ENCODE results near the gene BATF3. TPM values are rescaled to one million over a fixed set of nuclear protein-coding genes. Genes with fewer than 3 reads are reported as not detected.
"Not testable (repeated sequence)": the region's sequence is repeated elsewhere in the genome, so short reads cannot be mapped to it uniquely, and the experiment has no call there.

Gene BATF3
- total RNA-seq, 1 experiment from 2014 or later, result 3.1 TPM

- no peak for DNase-seq (ENCODE audit: low read depth)
Observed at GRCh38 chr1:212664409-212665199, 35.0 kb downstream of the BATF3 start.

- not testable (repeated sequence) for DNase-seq (ENCODE audit: low read depth)
Observed at GRCh38 chr1:212658250-212658649, 41.4 kb downstream of the BATF3 start.

- DNase-seq (ENCODE audit: low read depth), result no peak
Observed at GRCh38 chr1:212656730-212657129, 42.9 kb downstream of the BATF3 start.

- peak; percentile 82 for DNase-seq (ENCODE audit: low read depth)
Observed at GRCh38 chr1:212655668-212656440, 43.8 kb downstream of the BATF3 start.

GRCh38 chr1:212652609-212653008 is 47.0 kb downstream of the BATF3 start:
- no peak for DNase-seq (ENCODE audit: low read depth)

GRCh38 chr1:212651977-212652376 is 47.7 kb downstream of the BATF3 start:
- DNase-seq (ENCODE audit: low read depth), result no peak

- DNase-seq (ENCODE audit: low read depth), result no peak
Observed at GRCh38 chr1:212651521-212651920, 48.1 kb downstream of the BATF3 start.

GRCh38 chr1:212650228-212650627 is 49.4 kb downstream of the BATF3 start:
- no peak for DNase-seq (ENCODE audit: low read depth)

GRCh38 chr1:212649020-212649419 is 50.6 kb downstream of the BATF3 start:
- DNase-seq (ENCODE audit: low read depth), result no peak

GRCh38 chr1:212648431-212648830 is 51.2 kb downstream of the BATF3 start:
- no peak for DNase-seq (ENCODE audit: low read depth)

GRCh38 chr1:212647004-212647403 is 52.6 kb downstream of the BATF3 start:
- DNase-seq (ENCODE audit: low read depth), result no peak

GRCh38 chr1:212646588-212646987 is 53.1 kb downstream of the BATF3 start:
- DNase-seq (ENCODE audit: low read depth), result no peak

GRCh38 chr1:212645546-212646543 is 53.8 kb downstream of the BATF3 start:
- no peak for DNase-seq (ENCODE audit: low read depth)

- DNase-seq (ENCODE audit: low read depth), result no peak
Observed at GRCh38 chr1:212644866-212645545, 54.6 kb downstream of the BATF3 start.

GRCh38 chr1:212643877-212644276 is 55.8 kb downstream of the BATF3 start:
- DNase-seq (ENCODE audit: low read depth), result no peak

GRCh38 chr1:212641956-212642355 is 57.7 kb downstream of the BATF3 start:
- no peak for DNase-seq (ENCODE audit: low read depth)

- no peak for DNase-seq (ENCODE audit: low read depth)
Observed at GRCh38 chr1:212640223-212640878, 59.3 kb downstream of the BATF3 start.

GRCh38 chr1:212639524-212639923 is 60.1 kb downstream of the BATF3 start:
- not testable (repeated sequence) for DNase-seq (ENCODE audit: low read depth)

GRCh38 chr1:212638492-212639151 is 61.0 kb downstream of the BATF3 start:
- no peak for DNase-seq (ENCODE audit: low read depth)

- DNase-seq (ENCODE audit: low read depth), result no peak
Observed at GRCh38 chr1:212637902-212638301, 61.7 kb downstream of the BATF3 start.
